SK-N-MC (cell line): ENCODE results near the gene VASH1.

ENCODE experiments used
- EZH2 ChIP-seq: fragments of 200-600 bp; sonication (generic); IDR thresholded peaks from one replicate; pipeline ENCODE4 v1.6.1; 2017; ENCODE audit warnings: antibody characterized with exemption
- FOXP2 ChIP-seq: optimal IDR thresholded peaks from 2 replicates; pipeline ENCODE3; 2011; ENCODE audit warnings: mild to moderate bottlenecking, moderate library complexity; ENCODE audit not compliant: insufficient read depth; ENCODE audit errors: extremely low read length, control extremely low read depth
- POLR2AphosphoS5 ChIP-seq: IDR thresholded peaks from 2 replicates; pipeline ENCODE4 v1.6.1; 2012; ENCODE audit warnings: mild to moderate bottlenecking, low read depth, low read length, borderline replicate concordance

DNA sequence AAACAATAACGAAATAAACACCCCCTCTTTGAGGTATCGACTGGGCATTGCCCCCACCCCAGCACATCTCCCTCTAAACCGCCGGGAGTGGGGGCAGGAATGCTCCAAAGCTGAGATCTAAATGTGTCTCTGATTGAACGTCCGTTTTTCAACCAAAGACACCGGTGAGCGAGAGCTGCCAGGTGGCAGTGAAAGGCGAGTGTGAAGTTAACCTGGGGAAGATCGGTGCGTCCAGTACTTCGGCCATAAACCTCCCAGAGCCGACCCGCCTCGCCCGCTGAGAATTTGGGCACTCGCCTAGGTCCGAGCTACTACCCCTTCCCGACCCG, 50.8 kb downstream of the VASH1 start:
- TF ChIP-seq EZH2, result no peak
- TF ChIP-seq POLR2AphosphoS5, result no peak
- TF ChIP-seq FOXP2, result no peak
